Activated CD8-positive, alpha-beta memory T cell treated with anti-CD3 and anti-CD28 coated beads for 4 hours (primary cell): ENCODE measurements around the gene TCOF1.

Source experiments
- DNase-seq, 2 donors: peaks; one replicate each; pipeline ENCODE4 v3.0.0-alpha.2; 2020; ENCODE audit warnings: low read depth in 2 of 2

The TCOF1 gene

GRCh38 chr5:150325426-150325825, 32.1 kb upstream of the TCOF1 start:
- no peak for DNase-seq

- no peak for DNase-seq
Observed at GRCh38 chr5:150326707-150327106, 30.8 kb upstream of the TCOF1 start.

DNA sequence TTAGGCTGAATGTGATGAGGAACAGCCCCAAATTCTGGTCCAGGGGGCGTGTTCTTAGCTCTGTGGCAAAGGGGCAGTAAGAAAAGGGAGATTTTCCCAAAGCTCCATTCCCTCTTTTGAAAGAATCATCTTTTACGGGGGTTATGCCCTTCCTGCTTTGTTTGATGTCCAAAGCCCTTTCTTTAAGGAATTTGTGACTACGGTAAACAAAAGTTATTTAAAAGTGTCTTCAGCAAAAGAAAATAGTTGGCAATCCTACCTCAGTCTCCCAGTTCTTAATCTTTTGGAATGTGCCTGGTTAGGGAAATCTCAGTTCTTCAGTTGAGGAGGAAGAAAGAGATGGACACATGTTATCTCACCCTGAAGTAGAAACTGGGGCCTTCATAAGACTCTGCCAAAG, 30.4 kb upstream of the TCOF1 start:
- no peak for DNase-seq

DNA sequence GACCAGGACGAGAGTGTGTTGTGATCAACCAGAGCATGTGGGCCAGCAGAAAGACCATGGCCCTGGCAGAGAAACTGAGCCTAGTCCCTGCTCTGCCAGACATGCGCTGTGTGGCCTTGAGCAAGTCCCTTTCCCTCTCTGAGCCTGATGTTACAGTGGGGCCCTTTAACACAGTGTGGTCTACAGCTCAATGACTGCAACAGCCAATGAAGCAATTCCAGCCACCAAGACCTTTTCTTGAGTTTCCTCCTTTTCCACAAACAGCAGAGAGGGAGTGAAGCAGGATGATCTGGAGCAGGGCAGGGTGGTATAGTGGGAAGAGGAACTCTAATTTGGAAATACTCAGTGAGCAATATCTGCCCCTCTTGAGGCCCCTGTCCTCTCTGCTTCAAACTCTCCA, 29.0 kb upstream of the TCOF1 start:
- DNase-seq, result no peak

- DNase-seq, result no peak
Observed at GRCh38 chr5:150329038-150329437, 28.5 kb upstream of the TCOF1 start.

DNA sequence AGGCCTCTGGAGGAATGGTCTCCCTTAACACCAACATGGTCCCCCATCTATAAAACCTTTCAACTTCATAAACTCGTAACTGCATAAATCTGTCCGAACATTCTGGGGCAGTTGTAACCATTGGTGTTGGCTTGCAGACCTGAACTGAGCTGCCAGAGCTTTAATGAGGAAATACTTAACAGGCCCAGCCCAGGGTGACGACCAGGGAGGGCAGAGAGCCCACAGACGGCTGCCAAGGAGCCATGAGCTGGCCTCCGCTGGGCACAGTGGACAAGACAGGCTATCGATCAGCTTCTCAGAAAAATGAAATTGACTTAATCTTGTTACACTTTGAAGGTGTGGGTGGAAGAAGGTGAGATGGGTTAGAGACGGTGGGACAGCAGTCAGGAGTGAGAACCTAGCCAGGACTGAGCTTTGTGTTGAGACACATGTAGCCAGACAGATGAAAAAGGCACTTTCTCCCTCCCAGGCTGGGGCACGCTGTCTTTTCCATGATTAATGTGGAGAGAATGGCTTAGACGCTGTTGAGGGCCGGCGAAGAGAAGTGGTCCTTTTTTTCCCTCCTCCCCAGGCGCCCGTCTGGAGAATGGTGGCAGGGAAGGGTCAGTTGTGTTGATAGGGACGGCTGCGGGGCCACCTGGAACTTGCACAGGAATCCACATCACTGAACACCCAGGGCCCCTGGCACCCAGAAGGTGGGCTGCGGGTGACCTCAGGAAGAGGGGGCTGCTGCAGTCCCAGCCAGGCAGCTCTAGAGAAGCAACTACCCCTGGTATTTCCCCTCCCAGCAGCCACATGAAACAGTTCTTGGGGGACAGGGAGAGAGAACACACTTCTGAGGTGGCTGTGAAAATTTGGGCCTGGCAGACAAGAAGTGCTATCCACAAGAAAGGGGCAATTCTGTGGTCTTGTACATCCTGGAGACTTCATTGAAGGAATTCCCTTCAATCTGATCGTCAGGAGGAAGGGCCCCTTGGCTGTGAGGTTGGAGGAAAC, 27.3 kb upstream of the TCOF1 start:
- no peak for DNase-seq

DNA sequence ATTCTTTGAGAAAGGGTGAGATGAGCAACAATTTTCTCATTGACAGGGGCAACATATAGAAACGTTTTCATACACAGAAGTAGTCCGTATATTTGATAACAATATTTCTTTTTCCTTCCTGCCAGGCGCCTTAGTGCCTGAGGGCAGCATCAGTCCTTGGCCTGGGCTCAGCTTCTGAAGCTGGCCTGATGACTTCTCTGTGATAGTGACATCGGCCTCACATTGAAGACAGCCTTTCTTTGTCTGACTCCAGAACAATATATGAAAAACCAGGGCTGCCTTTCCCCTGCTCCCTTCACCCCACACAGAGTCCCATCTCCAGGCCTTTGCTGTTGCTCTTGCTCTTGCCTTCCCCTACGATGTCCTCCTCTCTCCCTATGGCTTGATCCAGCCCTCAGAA, 24.1 kb upstream of the TCOF1 start:
- no peak for DNase-seq

DNA sequence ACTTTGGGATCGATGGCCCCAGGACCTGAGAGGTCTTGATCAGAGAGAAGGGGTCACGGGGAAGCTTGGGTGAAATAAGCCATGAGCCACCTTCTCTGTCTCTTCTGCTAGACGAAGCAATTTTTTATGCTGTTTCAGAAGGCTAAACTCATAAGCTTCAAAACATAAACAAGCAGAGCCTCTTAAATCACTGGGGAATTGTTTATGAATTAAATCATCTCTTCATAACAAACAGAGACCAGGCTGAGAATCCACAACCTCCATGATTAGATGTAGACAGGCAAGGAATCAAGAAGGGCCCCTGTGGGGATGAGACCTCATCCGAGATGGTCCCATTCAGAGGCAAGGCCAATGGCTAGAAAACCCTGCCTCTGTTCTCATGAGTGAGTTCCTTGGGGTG, 21.7 kb upstream of the TCOF1 start:
- no peak for DNase-seq

GRCh38 chr5:150338546-150338945, 19.0 kb upstream of the TCOF1 start:
- DNase-seq, result no peak

DNA sequence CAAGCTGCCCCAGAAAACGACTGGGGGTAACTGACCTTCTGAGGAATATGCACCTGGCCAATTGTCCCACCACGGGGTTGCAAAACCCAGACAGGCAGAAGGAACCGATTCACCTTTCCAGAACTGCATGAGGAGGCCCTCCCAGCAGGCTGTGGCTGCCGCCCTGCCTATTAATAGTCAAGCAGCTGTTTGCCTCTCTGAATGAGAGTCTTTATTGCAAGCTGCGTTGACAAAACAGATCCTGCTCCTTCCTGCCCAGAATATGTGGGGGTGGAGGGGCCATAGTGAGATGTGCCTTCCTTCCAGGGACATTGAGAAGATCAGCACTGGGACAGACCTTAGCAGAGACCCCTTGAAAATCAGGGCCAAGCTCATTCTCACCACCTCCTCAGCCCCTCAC, 18.3 kb upstream of the TCOF1 start:
- no peak for DNase-seq

GRCh38 chr5:150339841-150340240, 17.7 kb upstream of the TCOF1 start:
- DNase-seq, result no peak

GRCh38 chr5:150340614-150341255, 16.8 kb upstream of the TCOF1 start:
- DNase-seq, result no peak

DNA sequence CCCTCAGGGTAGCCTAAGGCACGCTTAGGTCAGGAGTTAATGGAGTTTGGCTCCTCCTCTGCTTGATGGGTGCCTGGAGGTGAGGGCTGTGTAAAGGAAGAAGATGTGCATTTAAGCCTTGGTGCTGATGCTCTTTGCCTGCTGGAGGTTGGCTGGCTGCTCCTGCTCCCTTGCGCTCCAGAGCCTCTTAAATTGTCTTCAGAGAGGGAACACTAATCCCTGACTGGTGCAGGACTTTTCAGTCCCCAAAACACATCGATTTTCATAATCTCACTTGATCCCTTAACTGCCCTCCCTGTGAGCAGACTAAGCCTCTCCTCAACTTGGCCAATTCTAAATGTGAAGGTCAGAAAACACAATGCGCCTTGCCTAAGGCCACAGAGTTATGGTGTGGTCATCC, 16.2 kb upstream of the TCOF1 start:
- DNase-seq, result no peak

GRCh38 chr5:150341989-150342388, 15.5 kb upstream of the TCOF1 start:
- no peak for DNase-seq

DNA sequence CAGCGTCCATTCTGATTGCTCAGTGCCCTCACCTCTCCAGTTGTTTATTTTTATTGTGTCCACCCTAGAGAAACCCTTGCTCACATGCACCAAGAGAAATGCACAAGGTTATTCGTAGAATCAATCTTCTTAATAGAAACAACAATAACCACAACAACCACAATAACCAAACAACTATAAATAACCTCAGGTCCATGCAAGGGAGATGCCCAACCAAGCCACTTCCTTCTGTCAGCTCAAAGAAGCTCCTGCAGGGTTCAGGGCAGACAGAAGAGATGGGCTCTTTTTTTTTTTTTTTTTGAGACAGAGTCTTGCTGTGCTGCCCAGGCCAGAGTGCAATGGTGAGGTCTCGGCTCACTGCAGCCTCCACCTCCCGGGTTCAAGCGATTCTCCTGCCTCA, 14.9 kb upstream of the TCOF1 start:
- DNase-seq, result no peak

DNA sequence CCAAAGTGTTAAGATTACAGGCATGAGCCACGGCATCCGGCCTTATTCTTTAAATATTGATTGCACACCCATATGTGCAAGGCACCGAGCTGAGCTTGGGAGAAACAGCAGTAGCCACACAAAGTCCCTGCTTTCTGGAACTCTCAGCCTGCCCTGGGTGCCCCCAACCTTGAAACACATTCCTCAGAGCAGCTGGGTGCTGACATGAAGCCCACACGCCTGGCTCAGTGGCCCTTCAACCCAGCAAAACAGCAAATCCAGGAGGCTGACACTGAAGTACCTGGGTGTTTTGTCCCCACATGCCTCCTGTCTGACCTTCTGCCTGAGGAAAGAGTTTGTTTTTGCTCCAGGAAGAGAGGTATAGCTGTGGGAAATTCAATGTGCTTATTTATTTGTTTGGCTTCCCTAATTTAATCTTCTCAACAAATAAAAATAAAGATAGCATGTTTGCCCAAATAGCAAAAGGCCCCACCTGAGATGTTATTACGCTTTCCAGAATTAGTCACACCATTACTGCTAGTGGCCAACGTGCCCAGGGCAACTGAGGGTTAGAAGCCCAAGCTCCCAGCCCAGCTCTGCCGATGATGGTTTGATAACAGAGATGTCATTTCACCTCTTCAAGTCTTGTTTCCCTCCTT, 13.4 kb upstream of the TCOF1 start:
- DNase-seq, result no peak

GRCh38 chr5:150345716-150346115, 11.8 kb upstream of the TCOF1 start:
- no peak for DNase-seq

DNA sequence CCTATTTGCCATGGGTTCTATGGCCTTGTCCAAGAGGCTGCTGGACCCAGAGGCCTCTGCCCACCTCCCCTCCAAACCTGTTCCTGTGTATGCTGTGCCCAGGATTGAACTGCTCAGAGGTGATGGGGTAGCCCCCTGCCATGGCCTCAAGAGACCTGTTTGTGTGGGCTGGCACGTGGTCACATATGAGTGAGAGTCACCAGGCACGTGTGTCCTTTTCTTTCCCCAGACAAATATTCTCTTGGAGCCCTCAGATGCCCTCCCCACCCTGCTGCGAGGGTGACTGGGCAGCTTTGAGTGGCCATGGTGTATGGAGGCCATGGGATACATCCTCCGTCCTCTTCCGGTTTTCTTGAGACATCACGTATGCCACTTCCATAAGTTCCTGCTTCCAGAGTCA, 10.9 kb upstream of the TCOF1 start:
- no peak for DNase-seq

- DNase-seq, result no peak
Observed at GRCh38 chr5:150347003-150347402, 10.5 kb upstream of the TCOF1 start.

- DNase-seq, result no peak
Observed at GRCh38 chr5:150347451-150347850, 10.0 kb upstream of the TCOF1 start.

GRCh38 chr5:150349681-150350275, 7.7 kb upstream of the TCOF1 start:
- no peak for DNase-seq
